ENCODE data around the gene C14orf180.
"Not testable (repeated sequence)": the region's sequence is repeated elsewhere in the genome, so short reads cannot be mapped to it uniquely, and the experiment has no call there.

The C14orf180 gene

DNA sequence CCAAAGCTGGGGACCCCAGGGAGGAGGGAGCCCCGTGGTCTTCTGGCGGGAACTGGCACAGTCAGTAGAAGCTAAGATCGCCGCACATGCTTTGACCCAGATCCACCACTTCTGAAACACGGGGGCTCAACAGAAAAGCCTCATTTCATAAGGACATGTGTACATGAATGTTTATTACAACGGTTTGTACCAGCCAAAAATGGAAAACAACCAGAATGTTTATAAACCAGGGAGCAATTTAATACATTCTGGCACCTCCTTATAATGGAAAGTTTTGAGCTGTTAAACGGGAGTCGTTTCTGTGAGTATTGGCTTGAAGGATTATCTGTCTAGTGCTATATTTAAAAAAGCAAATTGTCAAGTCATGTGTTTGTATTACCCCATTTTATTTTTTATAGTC is 32.3 kb downstream of the C14orf180 start:
- no peak for DNase-seq (ENCODE audit: low read depth in 2 of 2)

DNA sequence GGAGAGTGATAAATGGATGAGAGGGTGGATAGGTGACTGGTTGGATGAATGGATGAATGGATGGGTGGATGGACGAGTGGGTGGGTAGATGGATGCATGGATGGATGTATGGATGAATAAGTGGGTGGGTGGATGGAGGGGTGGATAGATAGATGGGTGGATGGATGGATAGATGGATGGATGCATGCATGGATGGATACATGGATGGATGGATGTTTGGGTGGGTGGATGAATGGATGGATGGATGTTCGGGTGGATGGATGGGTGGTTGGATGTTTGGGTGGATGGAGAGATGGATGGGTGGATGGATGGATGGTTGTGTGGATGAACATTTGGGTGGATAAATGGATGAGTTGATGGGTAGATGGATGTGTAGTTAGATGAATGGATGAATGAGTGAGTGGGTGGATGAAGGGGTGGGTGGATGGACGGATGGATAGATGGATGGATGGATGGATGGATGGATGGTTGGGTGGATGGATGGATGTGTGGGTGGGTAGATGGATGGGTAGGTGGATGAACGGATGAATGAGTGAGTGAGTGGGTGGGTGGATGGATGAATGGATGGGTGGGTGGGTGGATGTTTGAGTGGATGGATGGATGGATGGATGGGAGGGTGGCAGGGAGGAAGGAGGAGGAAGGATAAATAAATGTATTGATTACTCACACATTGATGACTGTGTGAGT is 34.7 kb downstream of the C14orf180 start:
- no peak for DNase-seq (ENCODE audit: low read depth in 2 of 2)

GRCh38 chr14:104624939-104625338 is 45.4 kb downstream of the C14orf180 start:
- no peak for DNase-seq (ENCODE audit: low read depth in 2 of 2)

- DNase-seq (ENCODE audit: low read depth in 2 of 2): no peak
Observed at GRCh38 chr14:104632781-104633180, 53.2 kb downstream of the C14orf180 start.

DNA sequence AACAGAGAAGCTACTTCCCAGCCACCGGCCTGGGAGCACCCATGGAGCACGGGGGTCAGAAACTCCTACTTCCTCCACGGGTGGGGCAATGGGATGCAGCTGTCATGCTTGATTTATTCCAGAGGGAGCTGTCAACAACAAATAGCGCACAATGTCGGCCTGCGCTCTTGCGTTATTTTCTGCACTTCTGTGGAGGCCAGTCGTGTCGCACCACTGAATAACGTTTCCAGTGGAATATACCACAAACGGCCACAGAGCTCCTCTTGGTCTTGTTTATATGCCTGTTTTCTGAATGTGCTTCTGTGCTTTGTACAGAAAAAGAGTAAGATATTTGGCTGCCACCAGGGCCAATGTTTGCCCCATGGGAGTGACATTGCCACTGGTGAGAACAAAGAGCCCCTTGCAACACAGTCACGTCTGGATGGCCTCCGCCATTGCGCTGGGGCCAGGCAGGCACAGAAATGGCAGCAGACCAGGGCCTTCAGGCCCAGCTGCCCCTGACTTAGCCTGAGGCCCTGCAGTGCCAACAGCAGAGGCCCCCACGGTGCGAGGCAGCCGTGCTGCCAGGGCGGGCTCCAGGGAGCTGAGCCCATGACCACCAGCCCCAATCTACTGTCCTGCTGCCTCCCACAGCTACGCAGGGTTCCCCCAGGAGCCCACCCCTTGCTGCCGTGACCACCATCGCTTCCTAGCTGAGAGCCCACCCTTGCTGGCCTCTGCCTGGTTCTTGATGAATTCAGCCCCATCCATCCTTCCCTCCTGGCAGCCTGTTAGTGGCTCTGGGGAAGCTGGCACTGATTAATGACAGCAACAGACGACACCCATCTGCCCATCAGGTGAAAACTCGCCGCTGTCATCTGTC is 53.9 kb downstream of the C14orf180 start:
- DNase-seq (ENCODE audit: low read depth in 2 of 2): no peak

- DNase-seq (ENCODE audit: low read depth in 2 of 2): no peak
Observed at GRCh38 chr14:104634138-104634760, 54.7 kb downstream of the C14orf180 start.

- DNase-seq (ENCODE audit: low read depth in 2 of 2): no peak
Observed at GRCh38 chr14:104634886-104635570, 55.5 kb downstream of the C14orf180 start.

DNA sequence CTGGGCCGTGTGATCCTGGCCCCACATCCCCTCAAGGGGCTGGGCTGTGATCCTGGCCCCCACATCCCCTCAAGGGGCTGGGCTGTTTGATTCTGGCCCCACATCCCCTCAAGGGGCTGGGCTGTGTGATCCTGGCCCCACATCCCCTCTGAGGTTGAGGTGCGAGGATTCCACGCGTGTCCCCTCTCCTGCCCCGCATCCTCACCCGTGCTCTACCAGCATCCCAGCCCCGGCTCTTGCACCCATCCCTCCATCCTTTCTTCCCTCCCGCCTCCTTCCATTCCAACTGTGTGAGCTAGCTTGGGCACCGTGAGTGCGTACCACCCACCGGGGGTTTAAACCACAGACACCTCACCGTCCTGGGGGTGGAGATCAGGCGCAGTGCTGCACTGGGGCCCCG is 56.2 kb downstream of the C14orf180 start:
- no peak for DNase-seq (ENCODE audit: low read depth in 2 of 2)

DNA sequence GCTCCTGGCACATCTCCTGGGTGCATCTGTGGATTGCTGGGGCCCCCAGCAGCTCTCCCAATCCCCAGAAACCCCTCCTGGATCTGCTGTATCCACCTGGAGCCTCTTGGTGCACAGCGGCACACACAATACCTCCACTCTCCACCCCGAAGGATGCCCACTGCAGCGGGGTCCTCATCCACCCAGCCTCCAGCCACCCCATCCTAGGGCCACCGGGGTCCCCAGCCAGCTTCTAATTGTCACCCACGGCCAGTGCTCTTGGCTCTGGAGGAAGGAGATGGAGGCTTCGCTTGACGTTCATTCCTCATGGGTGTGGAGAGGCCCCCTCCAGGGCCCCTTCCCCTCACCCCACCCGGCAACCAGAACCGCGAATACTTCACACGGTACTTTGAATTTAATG is 56.6 kb downstream of the C14orf180 start:
- no peak for DNase-seq (ENCODE audit: low read depth in 2 of 2)

DNA sequence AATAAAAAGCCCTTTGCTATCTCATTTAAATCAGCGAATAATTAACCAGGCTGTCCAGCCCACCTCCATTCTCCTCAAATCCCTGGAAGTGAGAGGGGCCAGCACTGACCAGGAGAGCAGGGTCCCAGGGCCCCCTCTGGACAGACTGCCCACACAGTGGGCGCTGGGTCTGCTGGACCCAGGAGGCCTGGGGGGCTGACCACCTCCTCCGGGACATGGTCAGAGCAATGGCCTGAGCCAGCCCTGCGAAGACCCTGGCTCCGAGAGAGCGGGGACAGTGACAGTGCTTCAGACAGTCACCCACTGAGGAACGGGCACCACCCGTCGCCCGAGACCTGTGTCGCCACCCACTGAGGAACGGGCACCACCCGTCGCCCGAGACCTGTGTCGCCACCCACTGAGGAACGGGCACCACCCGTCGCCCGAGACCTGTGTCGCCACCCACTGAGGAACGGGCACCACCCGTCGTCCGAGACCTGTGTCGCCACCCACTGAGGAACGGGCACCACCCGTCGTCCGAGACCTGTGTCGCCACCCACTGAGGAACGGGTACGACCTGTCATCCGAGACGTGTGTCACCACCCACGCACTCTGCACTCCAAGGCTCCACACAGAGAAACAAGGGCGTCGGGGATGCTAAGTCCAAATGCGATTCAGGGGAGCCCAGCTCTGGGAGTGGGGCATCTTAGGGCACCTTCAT is 57.4 kb downstream of the C14orf180 start:
- DNase-seq (ENCODE audit: low read depth in 2 of 2): not testable (repeated sequence)

- no peak for DNase-seq (ENCODE audit: low read depth in 2 of 2)
Observed at GRCh38 chr14:104637546-104638003, 58.0 kb downstream of the C14orf180 start.

GRCh38 chr14:104638190-104638589 is 58.6 kb downstream of the C14orf180 start:
- DNase-seq (ENCODE audit: low read depth in 2 of 2): no peak

- DNase-seq (ENCODE audit: low read depth in 2 of 2): no peak
Observed at GRCh38 chr14:104638927-104639450, 59.4 kb downstream of the C14orf180 start.

- DNase-seq (ENCODE audit: low read depth in 2 of 2): no peak
Observed at GRCh38 chr14:104639471-104639870, 59.9 kb downstream of the C14orf180 start.

Data from activated CD8-positive, alpha-beta memory T cell treated with anti-CD3 and anti-CD28 coated beads for 4 hours (primary cell).